Superior temporal gyrus (tissue), 1 donor: Measurements from ENCODE around the gene TACSTD2.
"Not testable (repeated sequence)": the region's sequence is repeated elsewhere in the genome, so short reads cannot be mapped to it uniquely, and the experiment has no call there.

Source experiments
- DNase-seq: peaks from one replicate; pipeline ENCODE4 v3.0.0-alpha.2; 2016; ENCODE audit errors: extremely low spot score

TACSTD2 gene

GRCh38 chr1:58576727-58577653 is at the start of gene TACSTD2:
TSS of gene TACSTD2 (minus strand) at chr1:58577252. CDS start at chr1:58577156, 96 bp downstream.
- DNase-seq: no peak

DNA sequence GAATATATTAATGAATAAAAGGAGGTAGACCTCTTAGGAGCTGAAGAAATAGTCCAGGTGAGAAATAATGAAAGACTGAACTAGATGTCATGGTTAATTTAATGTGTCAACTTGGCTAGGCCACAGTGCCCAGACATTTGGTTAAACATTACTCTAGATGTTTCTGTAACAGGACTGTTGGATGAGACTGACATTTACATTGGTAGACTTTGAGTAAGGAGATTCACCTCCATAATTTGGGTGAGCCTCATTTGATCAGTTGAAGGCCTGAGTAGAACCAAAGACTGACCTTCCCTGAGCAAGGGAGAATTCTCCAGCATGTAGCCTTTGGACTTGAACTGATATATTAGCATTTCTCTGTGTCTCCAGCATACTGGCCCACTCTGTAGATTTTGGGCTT is 49.2 kb upstream of the TACSTD2 start:
- DNase-seq: no peak

GRCh38 chr1:58623259-58623658 is 46.2 kb upstream of the TACSTD2 start:
- DNase-seq: not testable (repeated sequence)

GRCh38 chr1:58622571-58622970 is 45.5 kb upstream of the TACSTD2 start:
- DNase-seq: no peak

DNA sequence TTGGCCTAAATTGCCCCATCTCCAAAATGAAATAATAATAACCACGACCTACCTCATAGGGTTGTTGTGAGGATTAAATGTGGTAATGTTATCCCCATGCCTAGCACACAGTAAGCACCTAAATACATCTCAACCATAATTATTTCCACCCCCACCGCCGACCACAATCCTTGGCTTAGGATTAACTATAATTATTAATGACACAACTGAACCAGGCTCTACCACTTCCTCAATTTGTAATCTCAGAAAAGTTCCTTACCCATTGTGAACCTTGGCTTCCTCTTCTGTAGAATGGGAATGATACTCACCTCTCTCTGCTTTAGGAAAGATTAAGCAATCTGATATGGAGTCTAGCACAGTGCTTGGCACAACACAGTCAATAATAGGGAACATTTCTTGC is 44.3 kb upstream of the TACSTD2 start:
- no peak for DNase-seq

- no peak for DNase-seq
Observed at GRCh38 chr1:58620926-58621325, 43.9 kb upstream of the TACSTD2 start.

GRCh38 chr1:58620259-58620658 is 43.2 kb upstream of the TACSTD2 start:
- DNase-seq: no peak

DNA sequence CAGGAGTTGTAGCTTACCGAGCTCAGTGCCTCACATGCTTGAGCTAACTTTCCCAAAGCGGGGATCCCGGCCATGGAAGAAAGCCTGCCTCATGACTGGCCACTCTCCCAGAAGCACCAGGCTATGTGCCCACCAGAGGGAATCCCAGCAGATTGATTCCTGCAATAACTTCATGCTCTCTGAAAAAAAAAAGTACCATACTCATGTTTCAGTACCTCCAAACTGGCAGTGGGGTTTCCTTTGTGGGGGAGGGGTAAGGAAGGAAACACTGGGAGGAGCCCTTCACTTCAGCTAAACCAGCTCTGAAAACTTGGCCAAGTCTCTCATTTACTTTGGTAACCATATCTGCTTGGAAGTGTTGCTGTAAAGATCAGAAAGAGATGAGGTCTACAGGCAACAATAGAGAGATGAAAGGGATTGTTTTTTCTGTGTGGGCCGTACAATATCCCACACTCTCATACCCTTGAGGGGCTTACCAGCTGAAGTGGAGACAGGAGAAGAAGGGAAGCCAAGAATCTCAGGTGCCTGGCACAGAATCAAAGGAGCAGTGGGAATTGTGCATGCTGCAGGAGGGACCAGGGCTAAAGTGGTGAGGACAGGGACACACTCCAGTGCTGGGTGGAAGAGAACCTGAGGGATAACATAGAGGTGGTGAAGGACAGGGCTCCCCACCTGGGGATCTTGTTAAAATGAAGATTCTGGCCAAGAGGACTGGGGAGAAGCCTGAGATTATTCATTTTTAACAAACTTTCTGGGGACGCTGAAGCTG is 42.4 kb upstream of the TACSTD2 start:
- DNase-seq: no peak

GRCh38 chr1:58618303-58618702 is 41.3 kb upstream of the TACSTD2 start:
- no peak for DNase-seq

- DNase-seq: no peak
Observed at GRCh38 chr1:58611861-58612385, 34.9 kb upstream of the TACSTD2 start.

- DNase-seq: no peak
Observed at GRCh38 chr1:58608945-58609344, 31.9 kb upstream of the TACSTD2 start.

DNA sequence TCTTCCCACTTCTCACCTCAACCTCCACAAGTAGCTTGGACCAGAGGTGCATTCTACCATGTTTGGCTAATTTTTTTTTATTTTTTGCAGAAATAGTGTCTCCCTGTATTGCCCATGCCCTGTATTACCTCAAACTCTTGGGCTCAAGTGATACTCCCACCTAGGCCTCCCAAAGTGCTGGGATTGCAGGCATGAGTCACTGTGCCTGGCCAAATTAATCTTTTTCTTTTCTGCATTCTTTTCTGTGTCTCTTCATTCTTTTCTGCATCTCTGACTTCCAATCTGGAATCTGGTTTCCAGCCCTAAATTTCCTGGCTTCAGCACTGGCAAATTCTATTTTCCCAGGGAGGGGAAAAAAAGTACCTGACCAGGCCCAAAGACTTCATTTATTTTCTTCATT is 31.2 kb upstream of the TACSTD2 start:
- no peak for DNase-seq

DNA sequence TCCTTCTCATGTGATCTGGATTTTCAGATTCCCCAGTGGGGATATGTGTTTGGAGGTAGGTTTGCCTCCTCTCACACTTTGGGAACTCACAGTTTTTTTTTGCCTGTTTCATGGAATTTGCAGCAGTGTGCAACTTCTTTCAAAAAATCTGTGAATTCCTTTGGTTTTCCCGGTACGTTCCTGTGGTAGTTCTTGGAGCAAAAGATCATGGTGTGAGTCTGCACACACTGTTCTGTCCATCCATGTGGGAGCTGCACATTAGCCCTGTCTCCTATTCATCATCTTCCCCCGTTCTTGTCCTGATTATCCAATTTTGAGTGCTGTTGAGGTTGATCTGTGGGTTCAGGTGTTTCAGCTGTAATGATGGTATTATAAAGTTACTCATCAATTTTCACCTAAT is 30.3 kb upstream of the TACSTD2 start:
- DNase-seq: no peak

GRCh38 chr1:58601921-58602320 is 24.9 kb upstream of the TACSTD2 start:
- DNase-seq: not testable (repeated sequence)

DNA sequence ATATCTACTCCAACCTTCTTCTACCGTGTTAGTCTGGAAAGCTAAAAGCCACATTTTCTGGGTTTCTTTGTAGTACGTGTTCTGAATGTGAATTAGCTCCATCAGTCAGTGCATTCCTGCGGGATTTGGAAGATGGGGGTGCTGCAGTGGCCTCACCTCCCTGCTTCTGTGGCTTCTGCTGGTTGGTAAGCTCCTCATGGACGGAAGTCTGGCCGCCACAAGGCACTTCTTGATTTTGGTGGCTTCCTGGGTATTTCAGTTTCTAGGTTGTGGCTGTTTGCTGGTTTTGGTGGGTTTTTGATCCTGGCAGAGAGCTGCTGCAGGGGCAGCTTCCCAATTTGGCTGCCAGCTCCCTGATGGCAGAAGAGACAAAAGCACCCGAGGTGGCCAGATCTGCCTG is 20.9 kb upstream of the TACSTD2 start:
- no peak for DNase-seq

- DNase-seq: no peak
Observed at GRCh38 chr1:58597076-58597475, 20.0 kb upstream of the TACSTD2 start.

DNA sequence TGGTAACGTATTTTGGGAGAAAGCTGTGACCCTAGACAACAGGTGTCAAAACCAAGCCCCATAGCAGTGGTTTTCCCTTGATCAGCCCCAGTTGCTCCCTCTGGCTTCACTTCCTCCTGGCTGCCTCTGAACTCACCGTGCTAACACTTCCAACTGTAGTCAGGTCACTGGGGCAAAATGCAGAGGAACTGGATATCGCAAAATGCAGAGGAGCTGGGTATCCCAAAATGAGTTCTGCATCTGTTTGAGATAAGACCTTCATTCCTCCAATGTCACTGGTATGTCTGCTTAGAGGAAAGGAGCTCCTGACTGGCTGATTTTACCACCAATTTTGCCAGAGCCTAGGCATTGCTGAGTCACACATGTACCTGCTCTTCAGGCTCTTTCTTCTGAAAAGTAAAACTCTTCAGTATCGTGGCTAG is 19.6 kb upstream of the TACSTD2 start:
- DNase-seq: no peak

DNA sequence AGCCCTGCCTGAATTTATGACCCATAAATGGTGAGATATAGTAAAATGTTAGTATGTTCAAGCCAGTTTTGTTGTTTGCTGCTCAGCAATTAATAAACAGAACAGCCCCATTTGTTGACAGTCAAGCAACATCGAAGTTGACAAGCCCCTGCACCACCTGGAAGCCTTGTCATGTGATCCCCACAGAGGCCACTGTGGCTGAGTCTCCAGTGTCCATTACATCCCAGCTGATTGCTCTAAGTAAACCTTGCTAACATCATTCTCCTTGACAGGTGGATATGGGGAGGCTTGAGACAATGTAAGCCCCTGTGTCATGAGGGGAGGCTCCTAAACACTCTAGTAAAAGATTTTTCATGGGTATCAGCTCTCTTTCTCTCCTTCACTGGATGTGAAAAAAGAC is 17.5 kb upstream of the TACSTD2 start:
- no peak for DNase-seq

- DNase-seq: no peak
Observed at GRCh38 chr1:58592522-58593134, 15.6 kb upstream of the TACSTD2 start.

- DNase-seq: no peak
Observed at GRCh38 chr1:58591806-58592205, 14.8 kb upstream of the TACSTD2 start.

- DNase-seq: no peak
Observed at GRCh38 chr1:58590019-58590418, 13.0 kb upstream of the TACSTD2 start.

DNA sequence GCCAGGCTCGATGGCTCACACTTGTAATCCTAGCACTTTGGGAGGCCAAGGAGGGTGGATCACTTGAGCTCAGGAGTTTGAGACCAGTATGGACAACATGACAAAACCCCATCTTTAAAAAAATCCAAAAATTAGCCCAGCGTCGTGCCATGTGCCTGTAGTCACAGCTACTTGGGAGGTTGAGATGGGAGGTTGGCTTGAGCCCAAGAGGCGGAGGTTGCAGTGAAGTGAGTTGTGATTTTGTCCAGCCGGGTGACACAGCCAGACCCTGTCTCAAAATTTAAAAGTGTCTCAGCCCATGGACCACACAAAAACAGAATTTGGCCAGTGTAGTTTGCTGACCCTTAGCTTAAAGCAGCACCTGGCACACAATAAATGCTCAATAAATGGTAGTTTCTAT is 11.3 kb upstream of the TACSTD2 start:
- DNase-seq: no peak
